GM23338 (cell line): ENCODE data around the gene GNA12. TPM values are rescaled to one million over a fixed set of nuclear protein-coding genes. Genes with fewer than 3 reads are reported as not detected.

Experiments
- ATAC-seq: fragments of 200-7000 bp; cut with Tn5 transposase; 3 replicates; pipeline ENCODE4 v1.9.1; 2020
- DNase-seq: peaks from one replicate; pipeline ENCODE4 v3.0.0-alpha.2; 2015; ENCODE audit warnings: low spot score
- H2AFZ ChIP-seq: fragments of 200-600 bp; sonication (generic); 2 replicates; pipeline ENCODE4 v1.8.0; 2016; ENCODE audit warnings: antibody characterized with exemption, mild to moderate bottlenecking, moderate library complexity
- H3F3A ChIP-seq: fragments of 200-600 bp; sonication (generic); replicated peaks from 2 replicates; pipeline ENCODE4 v1.8.0; 2017; ENCODE audit warnings: antibody characterized with exemption, mixed run types, low read depth
- H3K27ac ChIP-seq: fragments of 200-600 bp; sonication (generic); 2 replicates; pipeline ENCODE4 v1.6.1; 2016; ENCODE audit warnings: low read depth
- H3K27me3 ChIP-seq: fragments of 200-600 bp; sonication (generic); 2 replicates; pipeline ENCODE4 v1.8.0; 2016; ENCODE audit warnings: mild to moderate bottlenecking, mixed run types, moderate library complexity; ENCODE audit not compliant: insufficient read depth
- H3K36me3 ChIP-seq: fragments of 200-600 bp; sonication (generic); 2 replicates; pipeline ENCODE4 v1.8.0; 2016; ENCODE audit warnings: mild to moderate bottlenecking; ENCODE audit not compliant: insufficient read depth
- H3K4me1 ChIP-seq: fragments of 200-600 bp; sonication (generic); 2 replicates; pipeline ENCODE4 v1.8.0; 2016; ENCODE audit warnings: mild to moderate bottlenecking, moderate library complexity; ENCODE audit not compliant: insufficient read depth
- H3K4me2 ChIP-seq: fragments of 200-600 bp; sonication (generic); 2 replicates; pipeline ENCODE4 v1.7.1; 2017; ENCODE audit warnings: mixed run types
- H3K4me3 ChIP-seq: fragments of 200-600 bp; sonication (generic); 2 replicates; pipeline ENCODE4 v1.6.1; 2016; ENCODE audit warnings: mixed run types
- H3K79me2 ChIP-seq: fragments of 200-600 bp; sonication (generic); replicated peaks from 2 replicates; pipeline ENCODE4 v1.8.0; 2017; ENCODE audit warnings: mild to moderate bottlenecking; ENCODE audit not compliant: insufficient read depth
- H3K9me2 ChIP-seq: fragments of 200-600 bp; sonication (generic); 2 replicates; pipeline ENCODE4 v1.8.0; 2017; ENCODE audit not compliant: insufficient read depth
- H4K20me1 ChIP-seq: fragments of 200-600 bp; sonication (generic); replicated peaks from 2 replicates; pipeline ENCODE4 v1.8.0; 2017; ENCODE audit warnings: mild to moderate bottlenecking; ENCODE audit not compliant: insufficient read depth
- H3K27ac Mint-ChIP-seq: 2 replicates; pipeline ENCODE4 v1.8.0; 2020; ENCODE audit warnings: inconsistent platforms, mild to moderate bottlenecking, moderate library complexity, mixed read lengths
- H3K27me3 Mint-ChIP-seq: 3 replicates; pipeline ENCODE4 v1.8.0; 2022; ENCODE audit warnings: low read depth, mild to moderate bottlenecking, moderate library complexity, mixed read lengths, inconsistent platforms; ENCODE audit not compliant: insufficient read depth, poor library complexity
- H3K36me3 Mint-ChIP-seq: 3 replicates; pipeline ENCODE4 v1.8.0; 2021; ENCODE audit warnings: low read depth, mild to moderate bottlenecking, inconsistent platforms, moderate library complexity, mixed read lengths
- H3K4me1 Mint-ChIP-seq: 3 replicates; pipeline ENCODE4 v1.8.0; 2020; ENCODE audit warnings: mild to moderate bottlenecking, inconsistent platforms, mixed read lengths
- H3K4me3 Mint-ChIP-seq: 3 replicates; pipeline ENCODE4 v1.8.0; 2021; ENCODE audit warnings: moderate library complexity, mild to moderate bottlenecking, inconsistent platforms, mixed read lengths
- H3K9me3 Mint-ChIP-seq: 3 replicates; pipeline ENCODE4 v1.8.0; 2020; ENCODE audit warnings: moderate library complexity, mild to moderate bottlenecking, inconsistent platforms, mixed read lengths
- CREB1 ChIP-seq: fragments of 250-450 bp; sonication (Bioruptor Pico); IDR thresholded peaks from 2 replicates; pipeline ENCODE4 v1.5.0; 2020; ENCODE audit warnings: low read depth, mild to moderate bottlenecking, moderate library complexity
- CTCF ChIP-seq, 2 experiments: fragments of 200-600 bp in 1 of 2; sonication (generic) in 1 of 2; conservative IDR thresholded peaks; 2 replicates each; pipeline versions ENCODE4 v1.5.1 to v1.6.1; 2016 to 2017; ENCODE audit warnings: antibody characterized with exemption in 2 of 2, low read depth in 2 of 2, mild to moderate bottlenecking in 2 of 2, moderate library complexity in 1 of 2
- ETS1 ChIP-seq: IDR thresholded peaks from 2 replicates; pipeline ENCODE4 v1.6.1; 2016; ENCODE audit warnings: antibody characterized with exemption
- EZH2 ChIP-seq: fragments of 200-600 bp; sonication (generic); IDR thresholded peaks from one replicate; pipeline ENCODE4 v1.8.0; 2017; ENCODE audit warnings: antibody characterized with exemption, mild to moderate bottlenecking, low read depth; ENCODE audit not compliant: unreplicated experiment
- JUNB ChIP-seq: IDR thresholded peaks from one replicate; pipeline ENCODE4 v1.6.1; 2016; ENCODE audit warnings: antibody characterized with exemption; ENCODE audit not compliant: unreplicated experiment
- NANOG ChIP-seq: IDR thresholded peaks from 2 replicates; pipeline ENCODE4 v1.6.1; 2016; ENCODE audit warnings: antibody characterized with exemption, borderline replicate concordance
- POLR2AphosphoS5 ChIP-seq: IDR thresholded peaks from 2 replicates; pipeline ENCODE4 v1.6.1; 2016; ENCODE audit warnings: antibody characterized with exemption, low read depth
- REST ChIP-seq: IDR thresholded peaks from one replicate; pipeline ENCODE4 v1.6.1; 2018; ENCODE audit warnings: antibody characterized with exemption; ENCODE audit not compliant: unreplicated experiment
- STAT1 ChIP-seq: IDR thresholded peaks from one replicate; pipeline ENCODE4 v1.6.1; 2016; ENCODE audit warnings: antibody characterized with exemption; ENCODE audit not compliant: unreplicated experiment
- ZNF114 ChIP-seq: fragments of 250-450 bp; sonication (Bioruptor Pico); IDR thresholded peaks from 2 replicates; pipeline ENCODE4 v1.5.0; 2020; ENCODE audit warnings: mild to moderate bottlenecking, moderate library complexity
- ZNF331 ChIP-seq: fragments of 250-450 bp; sonication (Bioruptor Pico); IDR thresholded peaks from 2 replicates; pipeline ENCODE4 v1.5.0; 2020; ENCODE audit warnings: low read depth, mild to moderate bottlenecking, moderate library complexity
- ZNF462 ChIP-seq: fragments of 250-450 bp; sonication (Bioruptor Pico); IDR thresholded peaks from 2 replicates; pipeline ENCODE4 v1.5.0; 2020; ENCODE audit warnings: mild to moderate bottlenecking, moderate library complexity
- polyA plus RNA-seq: library from polyadenylated mRNA; unstranded; fragments of >200 nt; fragmentation: Nextera tagmentation; extraction: Ambion mirVana; gene quantifications from 2 replicates; pipeline ENCODE4 v1.2.1, GENCODE V29; 2016
- total RNA-seq: library from RNA; depleted of rRNA; stranded (reverse); fragments of >200 nt; shearing (Covaris generic); gene quantifications from 2 replicates; pipeline ENCODE4 v1.2.3, GENCODE V29; 2014

The GNA12 gene
- total and polyA plus RNA-seq, 2 experiments from 2014 or later: 24.0 to 87.7 TPM

GRCh38 chr7:2849941-2850766 lies 6.0 kb upstream of the GNA12 start:
- H3K27ac ChIP-seq: no peak overlapping the region
- H3K4me1 Mint-ChIP-seq: peaks cover 5% of the 10 kb centered on the region; the same call in 2 of the 3 replicates
- ATAC-seq (no peak), DNase-seq (no peak)
- no peaks in the 10 kb centered on the region for H3F3A ChIP-seq
- no peak overlapping the region for H3K4me3 ChIP-seq
- H3K9me3 Mint-ChIP-seq: no peaks in the 10 kb centered on the region
- H3K9me2 ChIP-seq: peaks cover 6% of the 10 kb centered on the region; the same call in 1 of the 2 replicates
- peaks cover 2% of the 10 kb centered on the region; the same call in 1 of the 2 replicates for H3K4me1 ChIP-seq
- no peaks in the 10 kb centered on the region for H3K27me3 ChIP-seq
- H3K36me3 ChIP-seq: no peaks in the 10 kb centered on the region
- no peaks in the 10 kb centered on the region for H4K20me1 ChIP-seq
- H3K27me3 Mint-ChIP-seq: peaks cover 7% of the 10 kb centered on the region
- H3K79me2 ChIP-seq: no peaks in the 10 kb centered on the region
- no peak overlapping the region for H2AFZ ChIP-seq
- no peak overlapping the region for H3K4me2 ChIP-seq
- H3K4me3 Mint-ChIP-seq: no peak overlapping the region
- no peaks in the 10 kb centered on the region for H3K36me3 Mint-ChIP-seq
- TF ChIP-seq ZNF114 (CRISPR knock-in tag) (no peak), POLR2AphosphoS5 (no peak), REST (no peak), STAT1 (no peak), JUNB (no peak), NANOG (no peak), CREB1 (CRISPR knock-in tag) (no peak), EZH2 (no peak), ETS1 (no peak), ZNF331 (CRISPR knock-in tag) (no peak), ZNF462 (CRISPR knock-in tag) (no peak), CTCF (conservative IDR thresholded peaks at IDR 0.05; ENCODE audit: low read depth in 2 of 2) (no peak)
- H3K27ac Mint-ChIP-seq: no peak overlapping the region
